ENCODE measurements around the gene ACKR3. TPM values are rescaled to one million over a fixed set of nuclear protein-coding genes. Genes with fewer than 3 reads are reported as not detected.

ACKR3 gene
- total and polyA plus RNA-seq, 2 donors = 7.1 to 13.9 TPM

GRCh38 chr2:236552212-236552542, 17.4 kb upstream of the ACKR3 start:
- no peak overlapping the region for H3K4me3 ChIP-seq (ENCODE audit: low read length in 2 of 2)
- H3K27me3 ChIP-seq (ENCODE audit: control insufficient read depth in 2 of 2, insufficient read depth in 1 of 2, low read length in 1 of 2) = no peaks in the 10 kb centered on the region
- H3K27ac ChIP-seq (ENCODE audit: low read depth in 1 of 2, low read length in 1 of 2) = no peak overlapping the region
- WGBS = 87% methylated on average over 6 of the region's 6 CpGs
- peaks cover 0 to 3% of the 10 kb centered on the region in 2 donors for H3K36me3 ChIP-seq (ENCODE audit: control insufficient read depth in 2 of 2, insufficient read depth in 2 of 2, low read length in 1 of 2)
- peaks cover 0 to 8% of the 10 kb centered on the region in 2 donors for H3K9me3 ChIP-seq (ENCODE audit: control insufficient read depth in 2 of 2, insufficient read depth in 1 of 2, low read length in 1 of 2)
- H3K4me1 ChIP-seq (ENCODE audit: control insufficient read depth in 2 of 2, insufficient read depth in 2 of 2, low read length in 2 of 2) = peaks cover 57 to 92% of the 10 kb centered on the region in 2 donors
- DNase-seq (ENCODE audit: low read depth in 6 of 9, low spot score in 9 of 9) = no peak

GRCh38 chr2:236552581-236553363, 16.9 kb upstream of the ACKR3 start:
- H3K27me3 ChIP-seq (ENCODE audit: control insufficient read depth in 2 of 2, insufficient read depth in 1 of 2, low read length in 1 of 2) = no peaks in the 10 kb centered on the region
- peaks cover 56 to 88% of the 10 kb centered on the region in 2 donors for H3K4me1 ChIP-seq (ENCODE audit: control insufficient read depth in 2 of 2, insufficient read depth in 2 of 2, low read length in 2 of 2)
- 28% methylated on average over 11 of the region's 11 CpGs for WGBS
- peaks cover 0 to 8% of the 10 kb centered on the region in 2 donors for H3K9me3 ChIP-seq (ENCODE audit: control insufficient read depth in 2 of 2, insufficient read depth in 1 of 2, low read length in 1 of 2)
- no peak overlapping the region for H3K4me3 ChIP-seq (ENCODE audit: low read length in 2 of 2)
- peaks cover 0 to 3% of the 10 kb centered on the region in 2 donors for H3K36me3 ChIP-seq (ENCODE audit: control insufficient read depth in 2 of 2, insufficient read depth in 2 of 2, low read length in 1 of 2)
- H3K27ac ChIP-seq (ENCODE audit: low read depth in 1 of 2, low read length in 1 of 2) = peak overlapping the region; percentile 66 to 98
- peak in 1 of 9 donors; percentile 57 for DNase-seq (ENCODE audit: low read depth in 6 of 9, low spot score in 9 of 9)

GRCh38 chr2:236553522-236553921, 16.1 kb upstream of the ACKR3 start:
- Histone ChIP-seq H3K4me1 (ENCODE audit: control insufficient read depth in 2 of 2, insufficient read depth in 2 of 2, low read length in 2 of 2) (peaks cover 50 to 85% of the 10 kb centered on the region in 2 donors), H3K4me3 (ENCODE audit: low read length in 2 of 2) (no peak overlapping the region), H3K9me3 (ENCODE audit: control insufficient read depth in 2 of 2, insufficient read depth in 1 of 2, low read length in 1 of 2) (peaks cover 0 to 8% of the 10 kb centered on the region in 2 donors), H3K36me3 (ENCODE audit: control insufficient read depth in 2 of 2, insufficient read depth in 2 of 2, low read length in 1 of 2) (peaks cover 0 to 3% of the 10 kb centered on the region in 2 donors), H3K27me3 (ENCODE audit: control insufficient read depth in 2 of 2, insufficient read depth in 1 of 2, low read length in 1 of 2) (no peaks in the 10 kb centered on the region), H3K27ac (ENCODE audit: low read depth in 1 of 2, low read length in 1 of 2) (peak overlapping the region in 1 of 2 donors; percentile 98)
- 67% methylated on average over 8 of the region's 8 CpGs for WGBS
- DNase-seq (ENCODE audit: low read depth in 6 of 9, low spot score in 9 of 9) = peak in 1 of 9 donors; percentile 59

- Histone ChIP-seq H3K36me3 (ENCODE audit: control insufficient read depth in 2 of 2, insufficient read depth in 2 of 2, low read length in 1 of 2) (peaks cover 0 to 3% of the 10 kb centered on the region in 2 donors), H3K27ac (ENCODE audit: low read depth in 1 of 2, low read length in 1 of 2) (peak overlapping the region; percentile 88 to 98), H3K9me3 (ENCODE audit: control insufficient read depth in 2 of 2, insufficient read depth in 1 of 2, low read length in 1 of 2) (peaks cover 0 to 8% of the 10 kb centered on the region in 2 donors), H3K4me3 (ENCODE audit: low read length in 2 of 2) (no peak overlapping the region), H3K27me3 (ENCODE audit: control insufficient read depth in 2 of 2, insufficient read depth in 1 of 2, low read length in 1 of 2) (no peaks in the 10 kb centered on the region), H3K4me1 (ENCODE audit: control insufficient read depth in 2 of 2, insufficient read depth in 2 of 2, low read length in 2 of 2) (peaks cover 43 to 73% of the 10 kb centered on the region in 2 donors)
- DNase-seq (ENCODE audit: low read depth in 6 of 9, low spot score in 9 of 9) = peak in 5 of 9 donors; percentile 72 to 90 (median 77)
- WGBS = 40% methylated on average over 7 of the region's 7 CpGs
These were observed 14.9 kb upstream of the ACKR3 start for GRCh38 chr2:236554629-236555282.

GRCh38 chr2:236555481-236555880, 14.1 kb upstream of the ACKR3 start:
- peaks cover 0 to 8% of the 10 kb centered on the region in 2 donors for H3K9me3 ChIP-seq (ENCODE audit: control insufficient read depth in 2 of 2, insufficient read depth in 1 of 2, low read length in 1 of 2)
- 91% methylated on average over 1 of the region's 1 CpG for WGBS

GRCh38 chr2:236557306-236558030, 12.2 kb upstream of the ACKR3 start:
- Histone ChIP-seq H3K4me3 (ENCODE audit: low read length in 2 of 2) (no peak overlapping the region), H3K36me3 (ENCODE audit: control insufficient read depth in 2 of 2, insufficient read depth in 2 of 2, low read length in 1 of 2) (peaks cover 0 to under 1% of the 10 kb centered on the region in 2 donors)
- WGBS = 73% methylated on average over 3 of the region's 3 CpGs

More at GRCh38 chr2:236555481-236555880, 14.1 kb upstream of the ACKR3 start:
- Histone ChIP-seq H3K27ac (ENCODE audit: low read depth in 1 of 2, low read length in 1 of 2) (peak overlapping the region; percentile 88 to 98), H3K4me3 (ENCODE audit: low read length in 2 of 2) (no peak overlapping the region), H3K27me3 (ENCODE audit: control insufficient read depth in 2 of 2, insufficient read depth in 1 of 2, low read length in 1 of 2) (no peaks in the 10 kb centered on the region), H3K36me3 (ENCODE audit: control insufficient read depth in 2 of 2, insufficient read depth in 2 of 2, low read length in 1 of 2) (peaks cover 0 to 3% of the 10 kb centered on the region in 2 donors), H3K4me1 (ENCODE audit: control insufficient read depth in 2 of 2, insufficient read depth in 2 of 2, low read length in 2 of 2) (peaks cover 43 to 67% of the 10 kb centered on the region in 2 donors)
- DNase-seq (ENCODE audit: low read depth in 6 of 9, low spot score in 9 of 9) = no peak

GRCh38 chr2:236558036-236558435, 11.6 kb upstream of the ACKR3 start:
- 97% methylated on average over 11 of the region's 11 CpGs for WGBS
- peaks cover 0 to 2% of the 10 kb centered on the region in 2 donors for H3K36me3 ChIP-seq (ENCODE audit: control insufficient read depth in 2 of 2, insufficient read depth in 2 of 2, low read length in 1 of 2)

More at GRCh38 chr2:236557306-236558030, 12.2 kb upstream of the ACKR3 start:
- no peak for DNase-seq (ENCODE audit: low read depth in 6 of 9, low spot score in 9 of 9)
- Histone ChIP-seq H3K4me1 (ENCODE audit: control insufficient read depth in 2 of 2, insufficient read depth in 2 of 2, low read length in 2 of 2) (peaks cover 32 to 47% of the 10 kb centered on the region in 2 donors), H3K9me3 (ENCODE audit: control insufficient read depth in 2 of 2, insufficient read depth in 1 of 2, low read length in 1 of 2) (peaks cover 0 to 8% of the 10 kb centered on the region in 2 donors), H3K27ac (ENCODE audit: low read depth in 1 of 2, low read length in 1 of 2) (no peak overlapping the region), H3K27me3 (ENCODE audit: control insufficient read depth in 2 of 2, insufficient read depth in 1 of 2, low read length in 1 of 2) (no peaks in the 10 kb centered on the region)

GRCh38 chr2:236558993-236559978, 10.3 kb upstream of the ACKR3 start:
- Histone ChIP-seq H3K4me1 (ENCODE audit: control insufficient read depth in 2 of 2, insufficient read depth in 2 of 2, low read length in 2 of 2) (peaks cover 17 to 29% of the 10 kb centered on the region in 2 donors), H3K9me3 (ENCODE audit: control insufficient read depth in 2 of 2, insufficient read depth in 1 of 2, low read length in 1 of 2) (peaks cover 0 to 8% of the 10 kb centered on the region in 2 donors), H3K27me3 (ENCODE audit: control insufficient read depth in 2 of 2, insufficient read depth in 1 of 2, low read length in 1 of 2) (no peaks in the 10 kb centered on the region), H3K4me3 (ENCODE audit: low read length in 2 of 2) (no peak overlapping the region), H3K36me3 (ENCODE audit: control insufficient read depth in 2 of 2, insufficient read depth in 2 of 2, low read length in 1 of 2) (peaks cover 0 to 2% of the 10 kb centered on the region in 2 donors), H3K27ac (ENCODE audit: low read depth in 1 of 2, low read length in 1 of 2) (no peak overlapping the region)
- WGBS = 65% methylated on average over 6 of the region's 6 CpGs
- no peak for DNase-seq (ENCODE audit: low read depth in 6 of 9, low spot score in 9 of 9)

More at GRCh38 chr2:236558036-236558435, 11.6 kb upstream of the ACKR3 start:
- Histone ChIP-seq H3K4me1 (ENCODE audit: control insufficient read depth in 2 of 2, insufficient read depth in 2 of 2, low read length in 2 of 2) (peaks cover 26 to 41% of the 10 kb centered on the region in 2 donors), H3K9me3 (ENCODE audit: control insufficient read depth in 2 of 2, insufficient read depth in 1 of 2, low read length in 1 of 2) (peaks cover 0 to 8% of the 10 kb centered on the region in 2 donors), H3K27ac (ENCODE audit: low read depth in 1 of 2, low read length in 1 of 2) (no peak overlapping the region), H3K4me3 (ENCODE audit: low read length in 2 of 2) (no peak overlapping the region), H3K27me3 (ENCODE audit: control insufficient read depth in 2 of 2, insufficient read depth in 1 of 2, low read length in 1 of 2) (no peaks in the 10 kb centered on the region)
- DNase-seq (ENCODE audit: low read depth in 6 of 9, low spot score in 9 of 9) = no peak

All from thymus (tissue), 11 donors.